ENCODE results near the gene CENPP. TPM values are rescaled to one million over a fixed set of nuclear protein-coding genes. Genes with fewer than 3 reads are reported as not detected.

CENPP gene
- total RNA-seq, 5 donors from 2014 or later (not counting 1 experiment from before 2014, with no cell fraction given) = 1.9 to 5.0 (median 4.3) TPM

- H3K27ac Mint-ChIP-seq = no peak overlapping the region
- no peaks in the 10 kb centered on the region for H3K4me1 ChIP-seq (ENCODE audit: control insufficient read depth in 1 of 2, extremely low read depth in 1 of 2, insufficient read depth in 2 of 2, low read length in 2 of 2)
- no peaks in the 10 kb centered on the region for H3K9me3 ChIP-seq
- ChIA-PET POLR2A (no interaction called here), CTCF (no interaction called here)
- H3K27ac ChIP-seq (ENCODE audit: low read length) = no peak overlapping the region
- H3K27me3 ChIP-seq (replicated peaks in 1 of 2; ENCODE audit: control insufficient read depth in 2 of 2, extremely low read depth in 1 of 2, insufficient read depth in 2 of 2, low read length in 1 of 2) = no peaks in the 10 kb centered on the region
- ATAC-seq (replicated peaks in 1 of 4) (no peak), DNase-seq (no peak)
- no peaks in the 10 kb centered on the region for H3K36me3 Mint-ChIP-seq
- H3K4me3 ChIP-seq (ENCODE audit: control insufficient read depth in 1 of 2, extremely low read depth in 1 of 2, low read length in 1 of 2) = no peak overlapping the region
- no peaks in the 10 kb centered on the region for H3K9me3 Mint-ChIP-seq
- no peaks in the 10 kb centered on the region for H3K27me3 Mint-ChIP-seq
- WGBS (ENCODE audit: insufficient coverage) = 97% methylated on average over 4 of the region's 5 CpGs
- H3K36me3 ChIP-seq (ENCODE audit: control insufficient read depth in 2 of 2, extremely low read depth in 1 of 2, insufficient read depth in 1 of 2, low read length in 1 of 2) = no peaks in the 10 kb centered on the region
- no peaks in the 10 kb centered on the region for H3K4me1 Mint-ChIP-seq
- H3K4me3 Mint-ChIP-seq = no peak overlapping the region
Measured at GRCh38 chr9:92509050-92509449, 183.3 kb downstream of the CENPP start.

GRCh38 chr9:92510747-92511146, 185.0 kb downstream of the CENPP start:
- Histone ChIP-seq H3K27me3 (replicated peaks in 1 of 2; ENCODE audit: control insufficient read depth in 2 of 2, extremely low read depth in 1 of 2, insufficient read depth in 2 of 2, low read length in 1 of 2) (no peaks in the 10 kb centered on the region), H3K9me3 (no peaks in the 10 kb centered on the region), H3K36me3 (ENCODE audit: control insufficient read depth in 2 of 2, extremely low read depth in 1 of 2, insufficient read depth in 1 of 2, low read length in 1 of 2) (no peaks in the 10 kb centered on the region), H3K27ac (ENCODE audit: low read length) (no peak overlapping the region), H3K4me3 (ENCODE audit: control insufficient read depth in 1 of 2, extremely low read depth in 1 of 2, low read length in 1 of 2) (no peak overlapping the region), H3K4me1 (ENCODE audit: control insufficient read depth in 1 of 2, extremely low read depth in 1 of 2, insufficient read depth in 2 of 2, low read length in 2 of 2) (no peaks in the 10 kb centered on the region)
- no peaks in the 10 kb centered on the region for H3K9me3 Mint-ChIP-seq
- H3K27me3 Mint-ChIP-seq = no peaks in the 10 kb centered on the region
- CTCF ChIA-PET = no interaction called here
- ATAC-seq (replicated peaks in 1 of 4) (no peak), DNase-seq (no peak)
- no peaks in the 10 kb centered on the region for H3K4me1 Mint-ChIP-seq
- POLR2A ChIA-PET = no interaction called here
- no peak overlapping the region for H3K4me3 Mint-ChIP-seq
- no peak overlapping the region for H3K27ac Mint-ChIP-seq
- H3K36me3 Mint-ChIP-seq = no peaks in the 10 kb centered on the region

- H3K9me3 ChIP-seq = no peaks in the 10 kb centered on the region
- H3K4me3 Mint-ChIP-seq = no peak overlapping the region
Measured at GRCh38 chr9:92512622-92513021, 186.9 kb downstream of the CENPP start.

GRCh38 chr9:92513349-92513748, 187.6 kb downstream of the CENPP start:
- Histone ChIP-seq H3K36me3 (ENCODE audit: control insufficient read depth in 2 of 2, extremely low read depth in 1 of 2, insufficient read depth in 1 of 2, low read length in 1 of 2) (no peaks in the 10 kb centered on the region), H3K4me3 (ENCODE audit: control insufficient read depth in 1 of 2, extremely low read depth in 1 of 2, low read length in 1 of 2) (no peak overlapping the region), H3K4me1 (ENCODE audit: control insufficient read depth in 1 of 2, extremely low read depth in 1 of 2, insufficient read depth in 2 of 2, low read length in 2 of 2) (no peaks in the 10 kb centered on the region), H3K27me3 (replicated peaks in 1 of 2; ENCODE audit: control insufficient read depth in 2 of 2, extremely low read depth in 1 of 2, insufficient read depth in 2 of 2, low read length in 1 of 2) (no peaks in the 10 kb centered on the region), H3K9me3 (no peaks in the 10 kb centered on the region), H3K27ac (ENCODE audit: low read length) (no peak overlapping the region)
- H3K36me3 Mint-ChIP-seq = no peaks in the 10 kb centered on the region
- ChIA-PET CTCF (interaction anchor here in 1 of 2 donors (0.7 kb wide), 1 partner anchor 10 kb away, joined by 5 read pairs; no protein-coding TSS in a partner anchor), POLR2A (no interaction called here)
- H3K4me3 Mint-ChIP-seq = no peak overlapping the region
- ATAC-seq (replicated peaks in 1 of 4) = no peak
- H3K9me3 Mint-ChIP-seq = no peaks in the 10 kb centered on the region
- H3K27ac Mint-ChIP-seq = no peak overlapping the region
- DNase-seq = no peak
- H3K27me3 Mint-ChIP-seq = no peaks in the 10 kb centered on the region
- H3K4me1 Mint-ChIP-seq = no peaks in the 10 kb centered on the region
- WGBS (ENCODE audit: insufficient coverage) = 100% methylated on average over 2 of the region's 3 CpGs

More at GRCh38 chr9:92512622-92513021, 186.9 kb downstream of the CENPP start:
- H3K27ac Mint-ChIP-seq = no peak overlapping the region
- no peaks in the 10 kb centered on the region for H3K27me3 Mint-ChIP-seq
- POLR2A ChIA-PET = no interaction called here
- DNase-seq (no peak), ATAC-seq (replicated peaks in 1 of 4) (no peak)
- H3K4me1 Mint-ChIP-seq = no peaks in the 10 kb centered on the region
- no peaks in the 10 kb centered on the region for H3K27me3 ChIP-seq (replicated peaks in 1 of 2; ENCODE audit: control insufficient read depth in 2 of 2, extremely low read depth in 1 of 2, insufficient read depth in 2 of 2, low read length in 1 of 2)
- no peak overlapping the region for H3K4me3 ChIP-seq (ENCODE audit: control insufficient read depth in 1 of 2, extremely low read depth in 1 of 2, low read length in 1 of 2)
- no CpG with 5 or more reads among the region's 3 CpGs for WGBS (ENCODE audit: insufficient coverage)
- CTCF ChIA-PET = no interaction called here
- H3K36me3 ChIP-seq (ENCODE audit: control insufficient read depth in 2 of 2, extremely low read depth in 1 of 2, insufficient read depth in 1 of 2, low read length in 1 of 2) = no peaks in the 10 kb centered on the region
- H3K36me3 Mint-ChIP-seq = no peaks in the 10 kb centered on the region
- H3K27ac ChIP-seq (ENCODE audit: low read length) = no peak overlapping the region
- no peaks in the 10 kb centered on the region for H3K9me3 Mint-ChIP-seq
- H3K4me1 ChIP-seq (ENCODE audit: control insufficient read depth in 1 of 2, extremely low read depth in 1 of 2, insufficient read depth in 2 of 2, low read length in 2 of 2) = no peaks in the 10 kb centered on the region

GRCh38 chr9:92514635-92515034, 188.9 kb downstream of the CENPP start:
- no peak overlapping the region for H3K4me3 ChIP-seq (ENCODE audit: control insufficient read depth in 1 of 2, extremely low read depth in 1 of 2, low read length in 1 of 2)
- no peak for ATAC-seq (replicated peaks in 1 of 4)
- H3K4me3 Mint-ChIP-seq = no peak overlapping the region
- no peak overlapping the region for H3K27ac Mint-ChIP-seq
- no peaks in the 10 kb centered on the region for H3K36me3 ChIP-seq (ENCODE audit: control insufficient read depth in 2 of 2, extremely low read depth in 1 of 2, insufficient read depth in 1 of 2, low read length in 1 of 2)
- no peaks in the 10 kb centered on the region for H3K9me3 Mint-ChIP-seq
- POLR2A ChIA-PET = no interaction called here
- no peaks in the 10 kb centered on the region for H3K27me3 Mint-ChIP-seq
- no peak overlapping the region for H3K27ac ChIP-seq (ENCODE audit: low read length)
- H3K36me3 Mint-ChIP-seq = no peaks in the 10 kb centered on the region
- CTCF ChIA-PET = no interaction called here
- H3K9me3 ChIP-seq = no peaks in the 10 kb centered on the region
- no peaks in the 10 kb centered on the region for H3K27me3 ChIP-seq (replicated peaks in 1 of 2; ENCODE audit: control insufficient read depth in 2 of 2, extremely low read depth in 1 of 2, insufficient read depth in 2 of 2, low read length in 1 of 2)
- no peaks in the 10 kb centered on the region for H3K4me1 ChIP-seq (ENCODE audit: control insufficient read depth in 1 of 2, extremely low read depth in 1 of 2, insufficient read depth in 2 of 2, low read length in 2 of 2)
- no peaks in the 10 kb centered on the region for H3K4me1 Mint-ChIP-seq
- 96% methylated on average over 10 of the region's 10 CpGs for WGBS (ENCODE audit: insufficient coverage)
- no peak for DNase-seq

GRCh38 chr9:92516521-92516920, 190.8 kb downstream of the CENPP start:
- POLR2A ChIA-PET = no interaction called here
- no peaks in the 10 kb centered on the region for H3K4me1 ChIP-seq (ENCODE audit: control insufficient read depth in 1 of 2, extremely low read depth in 1 of 2, insufficient read depth in 2 of 2, low read length in 2 of 2)
- no peaks in the 10 kb centered on the region for H3K36me3 ChIP-seq (ENCODE audit: control insufficient read depth in 2 of 2, extremely low read depth in 1 of 2, insufficient read depth in 1 of 2, low read length in 1 of 2)
- ATAC-seq (replicated peaks in 1 of 4) = no peak
- H3K4me3 Mint-ChIP-seq = no peak overlapping the region
- WGBS (ENCODE audit: insufficient coverage) = no CpG with 5 or more reads among the region's 1 CpG
- no peaks in the 10 kb centered on the region for H3K36me3 Mint-ChIP-seq
- H3K27me3 Mint-ChIP-seq = no peaks in the 10 kb centered on the region
- H3K27ac Mint-ChIP-seq = no peak overlapping the region
- CTCF ChIA-PET = no interaction called here
- no peaks in the 10 kb centered on the region for H3K4me1 Mint-ChIP-seq
- H3K9me3 ChIP-seq = no peaks in the 10 kb centered on the region
- no peaks in the 10 kb centered on the region for H3K27me3 ChIP-seq (replicated peaks in 1 of 2; ENCODE audit: control insufficient read depth in 2 of 2, extremely low read depth in 1 of 2, insufficient read depth in 2 of 2, low read length in 1 of 2)
- H3K4me3 ChIP-seq (ENCODE audit: control insufficient read depth in 1 of 2, extremely low read depth in 1 of 2, low read length in 1 of 2) = no peak overlapping the region
- no peaks in the 10 kb centered on the region for H3K9me3 Mint-ChIP-seq
- no peak for DNase-seq
- H3K27ac ChIP-seq (ENCODE audit: low read length) = no peak overlapping the region

- ATAC-seq (replicated peaks in 1 of 4) (no peak), DNase-seq (no peak)
- no peaks in the 10 kb centered on the region for H3K4me1 Mint-ChIP-seq
- POLR2A ChIA-PET = no interaction called here
- no peak overlapping the region for H3K27ac ChIP-seq (ENCODE audit: low read length)
- H3K4me1 ChIP-seq (ENCODE audit: control insufficient read depth in 1 of 2, extremely low read depth in 1 of 2, insufficient read depth in 2 of 2, low read length in 2 of 2) = no peaks in the 10 kb centered on the region
- H3K36me3 Mint-ChIP-seq = no peaks in the 10 kb centered on the region
- H3K36me3 ChIP-seq (ENCODE audit: control insufficient read depth in 2 of 2, extremely low read depth in 1 of 2, insufficient read depth in 1 of 2, low read length in 1 of 2) = no peaks in the 10 kb centered on the region
- H3K4me3 ChIP-seq (ENCODE audit: control insufficient read depth in 1 of 2, extremely low read depth in 1 of 2, low read length in 1 of 2) = no peak overlapping the region
- WGBS (ENCODE audit: insufficient coverage) = no CpG with 5 or more reads among the region's 3 CpGs
- no peak overlapping the region for H3K27ac Mint-ChIP-seq
- no peaks in the 10 kb centered on the region for H3K9me3 ChIP-seq
- no peak overlapping the region for H3K4me3 Mint-ChIP-seq
- H3K27me3 Mint-ChIP-seq = no peaks in the 10 kb centered on the region
- H3K9me3 Mint-ChIP-seq = no peaks in the 10 kb centered on the region
- H3K27me3 ChIP-seq (replicated peaks in 1 of 2; ENCODE audit: control insufficient read depth in 2 of 2, extremely low read depth in 1 of 2, insufficient read depth in 2 of 2, low read length in 1 of 2) = no peaks in the 10 kb centered on the region
- CTCF ChIA-PET = no interaction called here
Measured at GRCh38 chr9:92517046-92517445, 191.3 kb downstream of the CENPP start.
